K562 (cell line): ENCODE data around the gene DUSP3. TPM values are rescaled to one million over a fixed set of nuclear protein-coding genes. Genes with fewer than 3 reads are reported as not detected.

Experiments
- ATAC-seq: fragments of 200-7000 bp; cut with Tn5 transposase; 3 replicates; pipeline ENCODE4 v1.9.1; 2020; ENCODE audit warnings: moderate library complexity
- BruUV-seq: library from RNA; stranded (reverse); fragments of 400-500 nt; replicated peaks from 2 replicates; lab custom pipeline; 2021; lab: Mats Ljungman, UMichigan
- CTCF ChIA-PET: fragments of 300-600 bp; formaldehyde crosslinking; extraction: SDS; loops from one replicate; lab custom pipeline; 2021; ENCODE audit warnings: low intra/inter-chr PET ratio; lab: Yijun Ruan, JAX
- POLR2A ChIA-PET: fragments of 300-600, 350-650 bp; sonication (Branson Sonifier 250); formaldehyde crosslinking; extraction: SDS; loops from one replicate; lab custom pipeline; 2021; ENCODE audit warnings: antibody characterized with exemption, inconsistent platforms; lab: Yijun Ruan, JAX
- DNase-seq, 4 experiments: peaks; one replicate each; pipeline versions ENCODE4 v3.0.0 to v3.0.0-alpha.2; 2011 to 2018; ENCODE audit warnings: low spot score in 3 of 4, mixed read lengths in 3 of 4; ENCODE audit errors: extremely low read depth in 1 of 4
- FAIRE-seq: peaks from 2 replicates; lab custom pipeline; 2011; peaks lifted over from hg19 to GRCh38; lab: Jason Lieb, UNC
- H2AFZ ChIP-seq: 2 replicates; pipeline ENCODE4 v1.6.0; 2011; ENCODE audit warnings: low read depth, low read length, control low read depth, inconsistent platforms
- H3K27ac ChIP-seq: fragments of 200-600 bp; 3 replicates; pipeline ENCODE4 v1.8.0; 2011; ENCODE audit warnings: low read depth, mild to moderate bottlenecking, control low read depth, inconsistent platforms, low read length, moderate library complexity, mixed read lengths; ENCODE audit errors: extremely low read depth
- H3K27me3 ChIP-seq, 2 experiments: fragments of 300-600 bp in 1 of 2; 2 replicates in 1 of 2; 3 replicates in 1 of 2; pipeline versions ENCODE4 v1.6.0 to v1.8.0; 2011; ENCODE audit warnings: inconsistent platforms in 2 of 2, low read length in 2 of 2, mild to moderate bottlenecking in 1 of 2, mixed read lengths in 1 of 2, moderate library complexity in 1 of 2; ENCODE audit not compliant: control insufficient read depth in 2 of 2, insufficient read depth in 2 of 2
- H3K36me3 ChIP-seq: fragments of 300-600 bp; 3 replicates; pipeline ENCODE4 v1.8.0; 2011; ENCODE audit warnings: mild to moderate bottlenecking, low read length, inconsistent platforms; ENCODE audit not compliant: control insufficient read depth, insufficient read depth
- H3K4me1 ChIP-seq, 2 experiments: fragments of 200-600 bp in 1 of 2; replicated peaks in 1 of 2; 2 replicates in 1 of 2; 3 replicates in 1 of 2; pipeline versions ENCODE4 v1.5.1 to v1.8.0; 2011; ENCODE audit warnings: inconsistent platforms in 2 of 2, low read length in 2 of 2, mild to moderate bottlenecking in 1 of 2, mixed read lengths in 1 of 2, moderate library complexity in 1 of 2; ENCODE audit not compliant: control insufficient read depth in 2 of 2, insufficient read depth in 2 of 2
- H3K4me2 ChIP-seq: 2 replicates; pipeline ENCODE4 v1.6.1; 2011; ENCODE audit warnings: low read length, control low read depth, inconsistent platforms, mixed read lengths; ENCODE audit not compliant: insufficient read depth
- H3K4me3 ChIP-seq: fragments of 200-600 bp; sonication (generic), shearing (Covaris generic); 2 replicates; pipeline ENCODE4 v1.5.1; 2016; ENCODE audit warnings: control low read depth, inconsistent platforms
- H3K79me2 ChIP-seq: fragments of 200-600 bp; 3 replicates; pipeline ENCODE4 v1.8.0; 2011; ENCODE audit warnings: low read length, inconsistent platforms; ENCODE audit not compliant: control insufficient read depth, insufficient read depth
- H3K9ac ChIP-seq, 2 experiments: 2 replicates each; pipeline versions ENCODE4 v1.6.0 to v1.6.1; 2011; ENCODE audit warnings: low read depth in 2 of 2, low read length in 2 of 2, control low read depth in 1 of 2, inconsistent platforms in 1 of 2, mild to moderate bottlenecking in 1 of 2, mixed read lengths in 1 of 2; ENCODE audit not compliant: insufficient read depth in 1 of 2
- H3K9me1 ChIP-seq: one replicate; pipeline ENCODE4 v1.6.0; 2011; ENCODE audit warnings: inconsistent platforms, mild to moderate bottlenecking, low read length, moderate library complexity; ENCODE audit not compliant: control insufficient read depth, insufficient read depth
- H3K9me3 ChIP-seq: replicated peaks from 2 replicates; pipeline ENCODE4 v1.5.1; 2011; ENCODE audit warnings: low read depth, low read length, inconsistent platforms; ENCODE audit not compliant: control insufficient read depth, insufficient read depth
- H4K20me1 ChIP-seq: replicated peaks from 2 replicates; pipeline ENCODE4 v1.6.1; 2011; ENCODE audit warnings: low read length, inconsistent platforms, mixed read lengths; ENCODE audit not compliant: control insufficient read depth, insufficient read depth
- ATF7 ChIP-seq: fragments of 450-650 bp; IDR thresholded peaks from 2 replicates; pipeline ENCODE4 v1.7.1; 2014; ENCODE audit warnings: mild to moderate bottlenecking, moderate library complexity
- CBX1 ChIP-seq: sonication (generic); IDR thresholded peaks from 2 replicates; pipeline ENCODE4 v1.6.1; 2016; ENCODE audit warnings: antibody characterized with exemption, low read depth, mild to moderate bottlenecking
- MTA2 ChIP-seq: fragments of 450-650 bp; IDR thresholded peaks from 2 replicates; pipeline ENCODE4 v1.6.1; 2016; ENCODE audit warnings: low read depth
- PHTF2 ChIP-seq: fragments of 250-450 bp; sonication (Bioruptor Pico); IDR thresholded peaks from 2 replicates; pipeline ENCODE4 v1.5.0; 2021; ENCODE audit warnings: mild to moderate bottlenecking
- POLR3A ChIP-seq: IDR thresholded peaks from 2 replicates; pipeline ENCODE4 v1.6.1; 2011; ENCODE audit warnings: borderline replicate concordance, mild to moderate bottlenecking, moderate library complexity; ENCODE audit not compliant: insufficient read length, insufficient read depth; ENCODE audit errors: extremely low read depth
- RFX1 ChIP-seq: fragments of 450-650 bp; IDR thresholded peaks from 2 replicates; pipeline ENCODE4 v1.6.1; 2016; ENCODE audit warnings: mild to moderate bottlenecking, moderate library complexity
- SREBF1 ChIP-seq: fragments of 150-350 bp; IDR thresholded peaks from 2 replicates; pipeline ENCODE4 v1.6.1; 2014; ENCODE audit warnings: antibody characterized with exemption, low read depth, low read length, borderline replicate concordance
- THRB ChIP-seq: fragments of 450-650 bp; formaldehyde crosslinking; conservative IDR thresholded peaks from 2 replicates; pipeline ENCODE4 v1.4.0; 2022; ENCODE audit warnings: mild to moderate bottlenecking, missing genetic modification characterization
- ZNF449 ChIP-seq: fragments of 250-450 bp; sonication (Bioruptor Pico); IDR thresholded peaks from 2 replicates; pipeline ENCODE4 v1.8.0; 2022; ENCODE audit warnings: moderate library complexity, mild to moderate bottlenecking, inconsistent platforms
- ZNF79 ChIP-seq: fragments of 250-450 bp; sonication (Bioruptor Pico); IDR thresholded peaks from 2 replicates; pipeline ENCODE4 v1.4.0; 2020; ENCODE audit warnings: low read depth, mild to moderate bottlenecking, moderate library complexity
- WGBS: fragments of 100-300 bp; shearing (Covaris generic); methylation state at CpG from one replicate; pipeline ENCODE4 v1.1.6; 2016; ENCODE audit warnings: low coverage, mixed read lengths; ENCODE audit not compliant: insufficient coverage; ENCODE audit errors: missing lambda C conversion rate; 5-methylcytosine and 5-hydroxymethylcytosine counted together
- in situ Hi-C: fragments of 300-500 bp; cut with MboI; formaldehyde crosslinking; loops from 4 replicates; pipeline ENCODE4 v1.15.0; 2018; ENCODE audit warnings: inconsistent platforms, mixed read lengths
- intact Hi-C: fragments of 100-400 bp; cut with micrococcal nuclease; formaldehyde crosslinking; loops from 2 replicates; pipeline ENCODE4 v1.14.2; 2022
- polyA plus RNA-seq, 8 experiments: library from polyadenylated mRNA; depleted of rRNA in 4 of 8; stranded (reverse) in 5 of 8; unstranded in 3 of 8; fragments of >200 nt; fragmentation: Nextera tagmentation in 2 of 8; fragmentation: Illumina TruSeq in 1 of 8; extraction: Ambion mirVana in 2 of 8; extraction: Trizol in 1 of 8; gene quantifications; 2 replicates each; pipeline versions ENCODE4 v1.2.1 to v1.2.3, GENCODE V29; 2011 to 2014; ENCODE audit warnings: inconsistent platforms in 1 of 8, missing spikeins in 1 of 8
- total RNA-seq, 7 experiments: library from RNA; depleted of rRNA in 6 of 7; stranded (reverse); fragments of >200 nt in 6 of 7; fragmentation: Illumina TruSeq in 2 of 7; extraction: Trizol in 2 of 7; gene quantifications; 2 replicates each; pipeline versions ENCODE4 v1.2.1 to v1.2.3, GENCODE V29; 2011 to 2021; ENCODE audit warnings: low replicate concordance in 1 of 7
- TF ChIP-seq, protein P1 (sequence below): fragments of 250-450 bp; sonication (Bioruptor Pico); IDR thresholded peaks from 2 replicates; pipeline ENCODE4 v1.4.0; 2020; ENCODE audit warnings: mild to moderate bottlenecking, moderate library complexity, borderline replicate concordance
- TF ChIP-seq, protein P2 (sequence below): fragments of 450-650 bp; formaldehyde crosslinking; IDR thresholded peaks from 2 replicates; pipeline ENCODE4 v1.4.0; 2022; ENCODE audit warnings: mild to moderate bottlenecking, moderate library complexity

The DUSP3 gene
- total and polyA plus RNA-seq, 9 of the 15 experiments (the other 6 are each of a cell fraction or from before 2014, with no cell fraction given): 4.1 to 19.8 (median 12.3) TPM

DNA sequence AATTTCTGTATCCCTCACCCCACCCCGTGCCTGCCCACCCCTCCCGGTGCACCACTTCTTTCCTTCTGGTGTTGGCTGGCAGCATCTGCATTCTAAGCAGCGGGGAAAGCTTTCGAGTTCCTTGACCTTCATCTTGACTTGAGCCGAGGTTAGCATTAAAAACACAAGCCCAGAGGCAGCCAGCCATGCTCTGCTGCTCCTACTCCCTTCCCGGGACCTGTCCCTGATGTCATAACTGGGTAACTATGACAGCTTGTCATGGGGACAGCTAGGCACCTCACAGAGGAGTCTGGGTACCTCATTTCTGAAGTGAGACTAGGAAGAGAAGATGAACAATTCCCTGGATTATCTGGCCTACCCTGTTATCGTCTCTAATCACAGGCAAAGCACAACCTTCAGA is 1.4 kb upstream of the DUSP3 start, which contains the start of gene CFAP97D1:
Gene CFAP97D1 (plus strand): TSS at position 301 of the 400 bp plus-strand sequence. CDS start 28 bp downstream, at position 329.
- DNase-seq (no peak), FAIRE-seq (no peak), ATAC-seq (no peak)
- Histone ChIP-seq H3K9ac (peak within 1 kb of the TSS; percentile 54 to 95; a peak in 3 of 4 replicates), H4K20me1 (no peaks in the 10 kb centered on the region), H3K27me3 (peaks cover 31 to 45% of the 10 kb centered on the region in 2 experiments), H3K4me1 (peaks cover 7 to 20% of the 10 kb centered on the region in 2 experiments; a peak in 4 of 5 replicates), H3K36me3 (peaks cover 6% of the 10 kb centered on the region; the same call in 1 of the 3 replicates), H3K4me3 (peak within 1 kb of the TSS; percentile 73), H3K4me2 (peak within 1 kb of the TSS; percentile 84), H3K9me3 (no peaks in the 10 kb centered on the region), H3K9me1 (no peaks in the 10 kb centered on the region), H3K27ac (no peak within 1 kb of the TSS), H2AFZ (peak within 1 kb of the TSS; percentile 95), H3K79me2 (no peaks in the 10 kb centered on the region)
- intact Hi-C loops (no loop called here), in situ Hi-C loops (no loop called here)
- CTCF ChIA-PET: interaction anchor here (1.3 kb wide), 1 partner anchor 66 kb away, joined by 5 read pairs; no protein-coding TSS in a partner anchor
- TF ChIP-seq, protein P1, sequence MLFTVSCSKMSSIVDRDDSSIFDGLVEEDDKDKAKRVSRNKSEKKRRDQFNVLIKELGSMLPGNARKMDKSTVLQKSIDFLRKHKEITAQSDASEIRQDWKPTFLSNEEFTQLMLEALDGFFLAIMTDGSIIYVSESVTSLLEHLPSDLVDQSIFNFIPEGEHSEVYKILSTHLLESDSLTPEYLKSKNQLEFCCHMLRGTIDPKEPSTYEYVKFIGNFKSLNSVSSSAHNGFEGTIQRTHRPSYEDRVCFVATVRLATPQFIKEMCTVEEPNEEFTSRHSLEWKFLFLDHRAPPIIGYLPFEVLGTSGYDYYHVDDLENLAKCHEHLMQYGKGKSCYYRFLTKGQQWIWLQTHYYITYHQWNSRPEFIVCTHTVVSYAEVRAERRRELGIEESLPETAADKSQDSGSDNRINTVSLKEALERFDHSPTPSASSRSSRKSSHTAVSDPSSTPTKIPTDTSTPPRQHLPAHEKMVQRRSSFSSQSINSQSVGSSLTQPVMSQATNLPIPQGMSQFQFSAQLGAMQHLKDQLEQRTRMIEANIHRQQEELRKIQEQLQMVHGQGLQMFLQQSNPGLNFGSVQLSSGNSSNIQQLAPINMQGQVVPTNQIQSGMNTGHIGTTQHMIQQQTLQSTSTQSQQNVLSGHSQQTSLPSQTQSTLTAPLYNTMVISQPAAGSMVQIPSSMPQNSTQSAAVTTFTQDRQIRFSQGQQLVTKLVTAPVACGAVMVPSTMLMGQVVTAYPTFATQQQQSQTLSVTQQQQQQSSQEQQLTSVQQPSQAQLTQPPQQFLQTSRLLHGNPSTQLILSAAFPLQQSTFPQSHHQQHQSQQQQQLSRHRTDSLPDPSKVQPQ (CRISPR knock-in tag): no peak
- no peak for TF ChIP-seq RFX1
- TF ChIP-seq PHTF2: no peak
- TF ChIP-seq, protein P2, sequence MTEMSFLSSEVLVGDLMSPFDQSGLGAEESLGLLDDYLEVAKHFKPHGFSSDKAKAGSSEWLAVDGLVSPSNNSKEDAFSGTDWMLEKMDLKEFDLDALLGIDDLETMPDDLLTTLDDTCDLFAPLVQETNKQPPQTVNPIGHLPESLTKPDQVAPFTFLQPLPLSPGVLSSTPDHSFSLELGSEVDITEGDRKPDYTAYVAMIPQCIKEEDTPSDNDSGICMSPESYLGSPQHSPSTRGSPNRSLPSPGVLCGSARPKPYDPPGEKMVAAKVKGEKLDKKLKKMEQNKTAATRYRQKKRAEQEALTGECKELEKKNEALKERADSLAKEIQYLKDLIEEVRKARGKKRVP: no peak
- no peak for TF ChIP-seq SREBF1
- no peak for TF ChIP-seq ATF7
- no peak for TF ChIP-seq THRB
- TF ChIP-seq CBX1: no peak
- TF ChIP-seq ZNF449 (CRISPR knock-in tag): no peak
- no peak for TF ChIP-seq MTA2
- TF ChIP-seq POLR3A: no peak
- no peak for TF ChIP-seq ZNF79
- POLR2A ChIA-PET: interaction anchor here (0.9 kb wide), 1 partner anchor 37 kb away, joined by 3 read pairs; no protein-coding TSS in a partner anchor
- BruUV-seq: no TSS peak
- 7% methylated on average over 7 of the region's 7 CpGs for WGBS
